Testis (tissue), 2 donors: ENCODE measurements around the gene PAK1.
"Not testable (repeated sequence)": the region's sequence is repeated elsewhere in the genome, so short reads cannot be mapped to it uniquely, and the experiment has no call there.

Source experiments
- POLR2A ChIP-seq: fragments of 450-650 bp; IDR thresholded peaks from one replicate; pipeline ENCODE4 v1.6.1; 2017; ENCODE audit warnings: antibody characterized with exemption, mild to moderate bottlenecking, moderate library complexity
- TF ChIP-seq, protein P1 (sequence below), 3 experiments: fragments of 450-650 bp in 2 of 3; fragments of 200-600 bp in 1 of 3; sonication (generic) in 1 of 3; IDR thresholded peaks; one replicate each; pipeline ENCODE4 v1.5.1; 2016 to 2019; ENCODE audit warnings: antibody characterized with exemption in 3 of 3, mild to moderate bottlenecking in 2 of 3, moderate library complexity in 1 of 3

DNA sequence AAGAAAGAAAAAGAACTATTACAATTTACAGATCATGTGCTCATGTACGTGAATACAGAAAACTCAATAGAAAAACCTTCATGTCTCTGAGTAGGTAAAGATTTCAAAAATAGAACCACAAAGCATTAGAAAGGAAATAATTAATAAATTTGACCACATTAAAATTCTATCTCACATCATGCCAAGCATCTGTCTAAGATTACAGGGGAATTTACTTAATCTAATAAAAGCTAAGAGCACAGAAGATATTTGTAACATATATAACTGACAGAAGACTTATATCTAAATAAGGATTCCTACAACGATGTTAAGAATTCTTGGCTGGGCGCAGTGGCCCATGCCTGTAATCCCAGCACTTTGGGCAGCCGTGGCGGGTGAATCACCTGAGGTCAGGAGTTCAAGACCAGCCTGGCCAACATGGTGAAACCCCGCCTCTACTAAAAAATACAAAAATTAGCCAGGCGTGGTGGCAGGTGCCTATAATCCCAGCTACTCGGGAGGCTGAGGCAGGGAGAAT is 88.6 kb downstream of the PAK1 start:
- TF ChIP-seq, protein P1, sequence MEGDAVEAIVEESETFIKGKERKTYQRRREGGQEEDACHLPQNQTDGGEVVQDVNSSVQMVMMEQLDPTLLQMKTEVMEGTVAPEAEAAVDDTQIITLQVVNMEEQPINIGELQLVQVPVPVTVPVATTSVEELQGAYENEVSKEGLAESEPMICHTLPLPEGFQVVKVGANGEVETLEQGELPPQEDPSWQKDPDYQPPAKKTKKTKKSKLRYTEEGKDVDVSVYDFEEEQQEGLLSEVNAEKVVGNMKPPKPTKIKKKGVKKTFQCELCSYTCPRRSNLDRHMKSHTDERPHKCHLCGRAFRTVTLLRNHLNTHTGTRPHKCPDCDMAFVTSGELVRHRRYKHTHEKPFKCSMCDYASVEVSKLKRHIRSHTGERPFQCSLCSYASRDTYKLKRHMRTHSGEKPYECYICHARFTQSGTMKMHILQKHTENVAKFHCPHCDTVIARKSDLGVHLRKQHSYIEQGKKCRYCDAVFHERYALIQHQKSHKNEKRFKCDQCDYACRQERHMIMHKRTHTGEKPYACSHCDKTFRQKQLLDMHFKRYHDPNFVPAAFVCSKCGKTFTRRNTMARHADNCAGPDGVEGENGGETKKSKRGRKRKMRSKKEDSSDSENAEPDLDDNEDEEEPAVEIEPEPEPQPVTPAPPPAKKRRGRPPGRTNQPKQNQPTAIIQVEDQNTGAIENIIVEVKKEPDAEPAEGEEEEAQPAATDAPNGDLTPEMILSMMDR (IDR thresholded peaks at IDR 0.05), result not testable (repeated sequence)
- TF ChIP-seq POLR2A, result not testable (repeated sequence)
